H1 (cell line): ENCODE results near the gene THPO. TPM values are rescaled to one million over a fixed set of nuclear protein-coding genes. Genes with fewer than 3 reads are reported as not detected.
A peak's percentile ranks its signal among the peaks of the same experiment; 100 is the strongest.

ENCODE experiments used
- CTCF ChIA-PET: fragments of 300-600 bp; sonication (Branson Sonifier 250); formaldehyde crosslinking; loops from one replicate; lab custom pipeline; 2021; ENCODE audit not compliant: partially characterized antibody; lab: Charles Lee
- POLR2A ChIA-PET: fragments of 300-600 bp; sonication (Branson Sonifier 250); formaldehyde crosslinking; loops from one replicate; lab custom pipeline; 2021; ENCODE audit warnings: inconsistent platforms; ENCODE audit not compliant: partially characterized antibody; lab: Charles Lee
- DNase-seq, 2 experiments: peaks; one replicate each; pipeline versions ENCODE4 v3.0.0 to v3.0.0-alpha.2; 2010 to 2022; ENCODE audit warnings: low spot score in 2 of 2, low read depth in 1 of 2, mixed read lengths in 1 of 2
- FAIRE-seq: peaks from 2 replicates; lab custom pipeline; 2011; peaks lifted over from hg19 to GRCh38; lab: Jason Lieb, UNC
- H2AFZ ChIP-seq: 2 replicates; pipeline ENCODE4 v1.8.1; 2012; ENCODE audit warnings: low read length, inconsistent platforms
- H2AK5ac ChIP-seq: 2 replicates; pipeline ENCODE4 v1.6.1; 2013; ENCODE audit warnings: low read depth, low read length
- H2BK120ac ChIP-seq: replicated peaks from 2 replicates; pipeline ENCODE3; 2013; ENCODE audit warnings: low read depth, low read length, inconsistent platforms
- H2BK12ac ChIP-seq: 2 replicates; pipeline ENCODE4 v1.6.1; 2013; ENCODE audit warnings: low read depth, low read length
- H2BK15ac ChIP-seq: 2 replicates; pipeline ENCODE4 v1.6.1; 2013; ENCODE audit warnings: low read length
- H2BK20ac ChIP-seq: 2 replicates; pipeline ENCODE4 v1.6.1; 2013; ENCODE audit warnings: low read length
- H2BK5ac ChIP-seq: 2 replicates; pipeline ENCODE4 v1.6.1; 2013; ENCODE audit warnings: low read depth, low read length
- H3K14ac ChIP-seq: 2 replicates; pipeline ENCODE4 v1.6.1; 2013; ENCODE audit warnings: inconsistent platforms; ENCODE audit not compliant: insufficient read length
- H3K18ac ChIP-seq: 2 replicates; pipeline ENCODE4 v1.6.1; 2013; ENCODE audit warnings: low read length; ENCODE audit errors: extremely low read depth
- H3K23ac ChIP-seq: 2 replicates; pipeline ENCODE4 v1.6.1; 2013; ENCODE audit warnings: inconsistent platforms; ENCODE audit not compliant: insufficient read length
- H3K23me2 ChIP-seq: 2 replicates; pipeline ENCODE4 v1.6.1; 2013; ENCODE audit warnings: low read depth, low read length
- H3K27ac ChIP-seq: 2 replicates; pipeline ENCODE4 v1.6.1; 2011; ENCODE audit warnings: low read depth, low read length, inconsistent platforms
- H3K27me3 ChIP-seq, 4 experiments: replicated peaks in 1 of 4; 1 replicate in 1 of 4; 2 replicates in 3 of 4; pipeline versions ENCODE4 v1.6.1 to v1.8.1; 2011 to 2013; ENCODE audit warnings: low read length in 3 of 4, mild to moderate bottlenecking in 3 of 4, inconsistent platforms in 2 of 4, mixed read lengths in 2 of 4, moderate library complexity in 1 of 4; ENCODE audit not compliant: control insufficient read depth in 3 of 4, insufficient read depth in 3 of 4; ENCODE audit errors: extremely low read depth in 1 of 4
- H3K36me3 ChIP-seq, 4 experiments: 2 replicates each; pipeline versions ENCODE4 v1.6.1 to v1.8.1; 2011 to 2013; ENCODE audit warnings: mild to moderate bottlenecking in 4 of 4, low read length in 3 of 4, moderate library complexity in 2 of 4, control low read depth in 1 of 4, inconsistent platforms in 1 of 4; ENCODE audit not compliant: insufficient read depth in 4 of 4, control insufficient read depth in 2 of 4
- H3K4ac ChIP-seq: replicated peaks from 2 replicates; pipeline ENCODE3; 2013; ENCODE audit warnings: low read length, low read depth, mixed read lengths, inconsistent platforms; ENCODE audit not compliant: insufficient read length
- H3K4me1 ChIP-seq, 4 experiments: replicated peaks in 1 of 4; 1 replicate in 1 of 4; 2 replicates in 3 of 4; pipeline versions ENCODE4 v1.6.1 to v1.8.1; 2011 to 2013; ENCODE audit warnings: low read length in 3 of 4, inconsistent platforms in 2 of 4, mixed read lengths in 1 of 4; ENCODE audit not compliant: insufficient read depth in 4 of 4, control insufficient read depth in 3 of 4
- H3K4me2 ChIP-seq, 2 experiments: 2 replicates each; pipeline versions ENCODE4 v1.6.1 to v1.8.1; 2011 to 2013; ENCODE audit warnings: low read depth in 2 of 2, low read length in 2 of 2, control low read depth in 1 of 2, inconsistent platforms in 1 of 2, mild to moderate bottlenecking in 1 of 2; ENCODE audit not compliant: insufficient read depth in 1 of 2
- H3K4me3 ChIP-seq, 4 experiments: fragments of 200-600, 300-600 bp in 1 of 4; sonication (generic), shearing (Covaris generic), sonication (Bioruptor Twin) in 1 of 4; 2 replicates each; pipeline versions ENCODE4 v1.5.1 to v1.8.1; 2011 to 2016; ENCODE audit warnings: low read length in 4 of 4, low read depth in 3 of 4, control low read depth in 2 of 4, inconsistent platforms in 2 of 4, mild to moderate bottlenecking in 2 of 4, mixed read lengths in 1 of 4, moderate library complexity in 1 of 4; ENCODE audit not compliant: insufficient read depth in 2 of 4; ENCODE audit errors: extremely low read depth in 1 of 4
- H3K56ac ChIP-seq: replicated peaks from 2 replicates; pipeline ENCODE3; 2013; ENCODE audit warnings: low read depth, mild to moderate bottlenecking, mixed read lengths, low read length, inconsistent platforms; ENCODE audit not compliant: insufficient read length
- H3K79me1 ChIP-seq: 2 replicates; pipeline ENCODE4 v1.6.1; 2013; ENCODE audit warnings: low read depth, low read length, control low read depth
- H3K79me2 ChIP-seq, 2 experiments: 2 replicates each; pipeline versions ENCODE4 v1.6.1 to v1.8.1; 2012 to 2013; ENCODE audit warnings: low read length in 2 of 2, mild to moderate bottlenecking in 2 of 2, inconsistent platforms in 1 of 2; ENCODE audit not compliant: insufficient read depth in 2 of 2, control insufficient read depth in 1 of 2
- H3K9ac ChIP-seq, 4 experiments: replicated peaks in 1 of 4; 1 replicate in 1 of 4; 2 replicates in 3 of 4; pipeline versions ENCODE4 v1.6.1 to v1.8.1; 2011 to 2013; ENCODE audit warnings: low read depth in 3 of 4, low read length in 3 of 4, control low read depth in 2 of 4, mild to moderate bottlenecking in 2 of 4, moderate library complexity in 2 of 4, inconsistent platforms in 1 of 4; ENCODE audit errors: extremely low read depth in 1 of 4
- H3K9me3 ChIP-seq, 2 experiments: 2 replicates each; pipeline versions ENCODE4 v1.6.1 to v1.8.1; 2012 to 2013; ENCODE audit warnings: mild to moderate bottlenecking in 2 of 2, moderate library complexity in 2 of 2, control low read depth in 1 of 2, inconsistent platforms in 1 of 2, low read depth in 1 of 2, low read length in 1 of 2, mixed read lengths in 1 of 2; ENCODE audit not compliant: insufficient read depth in 2 of 2
- H4K20me1 ChIP-seq, 2 experiments: replicated peaks in 1 of 2; 2 replicates each; pipeline versions ENCODE3 to v1.8.1; 2011 to 2013; ENCODE audit warnings: inconsistent platforms in 2 of 2, low read length in 2 of 2, mild to moderate bottlenecking in 1 of 2; ENCODE audit not compliant: insufficient read depth in 2 of 2, control insufficient read depth in 1 of 2
- H4K5ac ChIP-seq: 2 replicates; pipeline ENCODE4 v1.6.1; 2013; ENCODE audit warnings: low read length, low read depth, mixed read lengths, inconsistent platforms; ENCODE audit not compliant: insufficient read length
- H4K8ac ChIP-seq: 2 replicates; pipeline ENCODE4 v1.8.0; 2013; ENCODE audit warnings: mild to moderate bottlenecking, moderate library complexity, low read length, inconsistent platforms; ENCODE audit not compliant: insufficient read depth; ENCODE audit errors: extremely low read depth
- H4K91ac ChIP-seq: replicated peaks from 2 replicates; pipeline ENCODE3; 2013; ENCODE audit warnings: low read length, mixed read lengths, inconsistent platforms; ENCODE audit not compliant: insufficient read length
- BACH1 ChIP-seq: IDR thresholded peaks from 2 replicates; pipeline ENCODE4 v1.6.1; 2012; ENCODE audit warnings: low read length, improper control_type of control experiment
- CBX5 ChIP-seq: fragments of 300-800, 300-1000 bp; sonication (generic); IDR thresholded peaks from 2 replicates; pipeline ENCODE4 v1.7.1; 2016; ENCODE audit warnings: antibody characterized with exemption, low read length, low read depth
- RNF2 ChIP-seq: fragments of 200-900, 300-1000 bp; sonication (generic); IDR thresholded peaks from 2 replicates; pipeline ENCODE4 v1.7.1; 2016; ENCODE audit warnings: borderline replicate concordance, low read depth, mild to moderate bottlenecking, antibody characterized with exemption, low read length; ENCODE audit not compliant: poor library complexity, severe bottlenecking; ENCODE audit errors: missing control alignments
- SIX5 ChIP-seq: IDR thresholded peaks from 2 replicates; pipeline ENCODE4 v1.6.1; 2011; ENCODE audit warnings: mild to moderate bottlenecking, low read depth, low read length
- WGBS, 2 experiments: shearing (Covaris generic) in 1 of 2; methylation state at CpG; one replicate each; pipeline versions ENCODE4 v1.1.6 to v1.1.7; 2013 to 2015; ENCODE audit warnings: low lambda C conversion rate in 2 of 2, mixed read lengths in 2 of 2, inconsistent platforms in 1 of 2, low coverage in 1 of 2, missing lambda C conversion rate in 1 of 2; ENCODE audit not compliant: insufficient replicate concordance in 2 of 2, insufficient coverage in 1 of 2, insufficient read length in 1 of 2; ENCODE audit errors: extremely low coverage in 1 of 2, missing lambda C conversion rate in 1 of 2; 5-methylcytosine and 5-hydroxymethylcytosine counted together
- polyA plus RNA-seq, 7 experiments: library from polyadenylated mRNA; depleted of rRNA in 3 of 7; stranded (reverse) in 5 of 7; unstranded in 2 of 7; fragments of >200 nt in 5 of 7; fragments of 200-250 nt in 2 of 7; gene quantifications; 1 replicate in 5 of 7; 2 replicates in 1 of 7; 4 replicates in 1 of 7; pipeline versions ENCODE4 v1.2.1 to v1.2.3, GENCODE V29; 2011 to 2013; ENCODE audit warnings: missing spikeins in 2 of 7, mixed read lengths in 2 of 7
- total RNA-seq: library from RNA; stranded (reverse); fragmentation: NEBNext Ultra II Directional; extraction: Animal tissue kit (Norgen Biotek cat#: 25700); gene quantifications from 2 replicates; pipeline ENCODE4 v1.2.1, GENCODE V29; 2021

Gene THPO
- total and polyA plus RNA-seq, 2 of the 8 experiments (the other 6 are each of a cell fraction or from before 2014, with no cell fraction given): 0.82 to 1.2 TPM

DNA sequence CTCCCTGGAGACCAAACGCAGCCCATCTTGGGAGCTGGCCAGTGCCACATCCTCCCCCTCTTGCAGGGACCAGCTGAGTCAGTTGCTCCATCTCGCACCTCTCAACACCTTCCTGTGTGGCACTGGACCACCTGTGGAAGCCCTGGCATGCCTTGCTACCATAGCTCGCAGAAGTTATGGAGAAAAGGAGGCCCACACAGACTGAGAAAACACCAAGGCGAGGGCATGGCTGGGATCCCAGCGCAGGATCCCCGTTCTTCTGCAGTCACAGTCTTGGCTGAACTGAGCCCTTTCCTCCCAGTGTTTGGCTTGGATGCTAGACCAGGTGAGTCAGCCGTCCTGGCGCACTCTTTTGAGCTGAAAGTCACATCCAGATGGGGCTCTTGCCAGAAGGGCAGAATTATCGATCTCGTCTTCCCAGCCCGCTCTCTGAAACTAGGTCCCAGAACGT is 48.7 kb upstream of the THPO start:
- H4K91ac ChIP-seq: no peak overlapping the region
- H3K79me1 ChIP-seq: no peaks in the 10 kb centered on the region
- 95% methylated on average over 12 of the region's 12 CpGs; no CpG with 5 or more reads in 1 of the 2 experiments for WGBS, 2 experiments
- H3K4me2 ChIP-seq: no peak overlapping the region
- no peak overlapping the region for H2BK15ac ChIP-seq
- no peaks in the 10 kb centered on the region for H3K36me3 ChIP-seq
- no peak overlapping the region for H2BK120ac ChIP-seq
- no peak overlapping the region for H3K14ac ChIP-seq
- H3K56ac ChIP-seq: no peak overlapping the region
- H3K4ac ChIP-seq: no peak overlapping the region
- no peaks in the 10 kb centered on the region for H3K27me3 ChIP-seq
- H2BK12ac ChIP-seq: no peak overlapping the region
- ChIA-PET POLR2A (no interaction called here), CTCF (interaction anchor here (0.7 to 3.8 kb wide), 7 partner anchors 8 to 142 kb away, joined by 3 to 22 read pairs (median 4); no protein-coding TSS in a partner anchor)
- FAIRE-seq (no peak), DNase-seq (no peak)
- no peaks in the 10 kb centered on the region for H3K79me2 ChIP-seq
- no peaks in the 10 kb centered on the region for H4K20me1 ChIP-seq
- TF ChIP-seq CBX5: no peak
- no peak for TF ChIP-seq BACH1
- no peak for TF ChIP-seq RNF2
- no peak for TF ChIP-seq SIX5
- H3K9ac ChIP-seq: no peak overlapping the region
- H4K5ac ChIP-seq: no peak overlapping the region
- no peaks in the 10 kb centered on the region for H3K4me1 ChIP-seq
- no peak overlapping the region for H3K23ac ChIP-seq
- no peak overlapping the region for H2BK20ac ChIP-seq
- H3K4me3 ChIP-seq: no peak overlapping the region
- H3K23me2 ChIP-seq: peaks cover 1% of the 10 kb centered on the region; the same call in 1 of the 2 replicates
- H3K18ac ChIP-seq: no peak overlapping the region
- no peak overlapping the region for H2AFZ ChIP-seq
- H3K27ac ChIP-seq: no peak overlapping the region
- no peaks in the 10 kb centered on the region; a peak in 1 of 4 replicates for H3K9me3 ChIP-seq
- H4K8ac ChIP-seq: peak overlapping the region; percentile 28; the same call in 1 of the 2 replicates
- H2BK5ac ChIP-seq: no peak overlapping the region
- H2AK5ac ChIP-seq: no peak overlapping the region
